GM12891 (cell line): Measurements from ENCODE around the gene KLF14.
A peak's percentile ranks its signal among the peaks of the same experiment; 100 is the strongest.

Experiments used
- DNase-seq: peaks from one replicate; pipeline ENCODE4 v3.0.0; 2011; ENCODE audit warnings: low spot score; ENCODE audit not compliant: insufficient read length
- FAIRE-seq: peaks from 2 replicates; lab custom pipeline; 2011; peaks lifted over from hg19 to GRCh38; lab: Jason Lieb, UNC
- PAX5 ChIP-seq: IDR thresholded peaks from 2 replicates; pipeline ENCODE4 v1.6.1; 2011; ENCODE audit warnings: low read length, moderate library complexity, mild to moderate bottlenecking; ENCODE audit not compliant: insufficient read depth, severe bottlenecking
- POLR2A ChIP-seq: IDR thresholded peaks from 2 replicates; pipeline ENCODE4 v1.6.1; 2011; ENCODE audit warnings: low read depth, low read length, control low read depth
- POLR2AphosphoS5 ChIP-seq: IDR thresholded peaks from 2 replicates; pipeline ENCODE4 v1.6.1; 2011; ENCODE audit warnings: low read depth, low read length, control low read depth
- POU2F2 ChIP-seq: IDR thresholded peaks from 2 replicates; pipeline ENCODE4 v1.6.1; 2011; ENCODE audit warnings: low read depth, mild to moderate bottlenecking, control low read depth, low read length, moderate library complexity
- SPI1 ChIP-seq: IDR thresholded peaks from 2 replicates; pipeline ENCODE4 v1.6.1; 2011; ENCODE audit warnings: low read depth, low read length, control low read depth
- TAF1 ChIP-seq: IDR thresholded peaks from 2 replicates; pipeline ENCODE4 v1.6.1; 2011; ENCODE audit warnings: low read depth, low read length, control low read depth

Gene KLF14

DNA sequence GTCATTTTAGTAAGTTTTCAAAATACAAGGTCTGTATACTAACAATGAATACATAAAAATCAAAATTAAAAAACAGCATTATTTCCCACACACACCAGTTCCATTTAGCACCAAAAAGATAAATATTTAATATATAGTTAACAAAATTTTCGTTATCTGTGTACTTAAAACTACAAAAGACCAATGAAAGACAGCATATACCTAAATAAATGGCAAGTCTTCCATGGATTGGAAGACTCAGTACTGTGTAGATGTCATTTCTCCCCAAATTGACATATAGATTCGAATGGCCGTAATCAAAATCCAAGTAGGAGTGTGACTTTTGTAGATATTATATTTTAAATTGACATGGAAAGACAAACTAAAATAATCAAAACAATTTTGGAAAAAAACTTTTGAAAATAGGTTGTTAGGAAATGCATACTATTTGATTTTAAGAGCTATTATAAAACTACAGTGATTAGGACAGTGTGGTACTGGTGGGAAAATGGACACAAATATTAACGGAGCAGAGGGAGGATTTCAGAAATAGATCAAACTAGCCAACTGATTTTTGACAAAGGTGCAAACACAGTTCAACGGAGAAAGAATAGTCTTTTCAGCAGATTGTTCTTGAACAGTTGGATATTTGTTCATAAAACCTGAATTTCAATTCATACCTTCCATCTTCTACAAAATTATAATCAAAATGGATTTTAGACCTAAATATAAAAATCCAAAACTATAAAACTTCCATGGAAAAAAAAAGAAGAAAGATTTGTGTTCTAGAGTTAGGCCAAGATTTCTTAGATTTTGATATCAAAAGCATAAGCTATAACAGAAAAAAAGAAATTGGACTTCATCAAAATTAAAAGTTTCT is 14.8 kb upstream of the KLF14 start:
- no peak for FAIRE-seq
- TF ChIP-seq PAX5 (no peak), SPI1 (no peak), POLR2A (no peak)
- no peak for DNase-seq

DNA sequence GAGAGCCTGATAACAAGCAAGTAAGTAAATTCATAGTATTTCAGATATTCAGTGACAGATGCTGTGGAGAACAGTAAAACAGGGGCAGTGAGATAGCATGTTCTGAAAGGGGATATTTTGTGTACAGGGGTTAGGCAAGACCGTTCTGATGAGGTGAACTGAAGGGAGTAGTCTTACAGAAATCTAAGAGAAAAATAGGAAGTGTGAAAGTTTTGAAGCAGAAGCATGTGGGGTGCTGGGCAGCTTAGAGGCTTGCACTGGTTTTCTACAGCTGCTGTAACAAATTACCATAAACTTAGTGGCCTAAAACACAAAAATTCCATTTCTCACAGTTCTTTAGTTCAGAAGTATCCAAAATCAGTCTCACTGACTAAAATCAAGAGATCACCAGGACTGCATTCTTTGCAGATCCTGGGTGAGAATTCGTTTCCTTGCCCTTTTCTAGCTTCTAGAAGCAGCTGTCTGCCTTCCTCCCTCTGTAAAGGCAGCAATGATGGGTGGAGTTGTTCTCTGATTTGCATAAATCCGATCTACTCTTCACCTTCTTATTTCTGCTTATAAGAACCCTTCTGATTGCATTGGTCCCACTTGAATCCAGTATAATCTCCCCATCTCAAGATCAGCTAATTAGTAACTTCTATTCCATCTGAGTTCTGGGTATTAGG is 7.5 kb upstream of the KLF14 start:
- FAIRE-seq (peak; percentile 38), DNase-seq (no peak)
- TF ChIP-seq POLR2AphosphoS5, result no peak
- TF ChIP-seq SPI1, result peak; percentile 88

DNA sequence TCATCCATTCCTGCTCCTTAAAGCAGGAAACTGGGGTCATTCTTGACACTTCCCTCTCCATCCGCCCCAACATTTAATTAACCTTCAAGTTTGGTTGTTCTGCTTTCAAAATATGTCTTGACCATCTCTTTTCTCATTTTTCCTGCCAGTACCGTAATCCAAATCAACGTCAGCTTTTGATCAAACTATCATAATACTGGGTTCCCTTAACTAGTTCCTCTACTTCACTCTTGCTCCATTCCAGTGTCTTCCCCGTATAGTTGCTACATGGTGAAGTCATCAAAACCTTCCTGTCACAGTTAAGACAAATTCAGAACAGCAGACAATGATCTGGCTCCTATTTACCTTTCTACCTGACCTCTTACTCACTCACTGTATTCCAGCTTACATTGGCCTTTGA is 6.6 kb upstream of the KLF14 start:
- DNase-seq (no peak), FAIRE-seq (peak; percentile 28)
- TF ChIP-seq POLR2AphosphoS5, result no peak
- TF ChIP-seq SPI1, result no peak
- TF ChIP-seq POU2F2, result no peak
- TF ChIP-seq POLR2A, result no peak
- no peak for TF ChIP-seq TAF1
- TF ChIP-seq PAX5, result no peak

DNA sequence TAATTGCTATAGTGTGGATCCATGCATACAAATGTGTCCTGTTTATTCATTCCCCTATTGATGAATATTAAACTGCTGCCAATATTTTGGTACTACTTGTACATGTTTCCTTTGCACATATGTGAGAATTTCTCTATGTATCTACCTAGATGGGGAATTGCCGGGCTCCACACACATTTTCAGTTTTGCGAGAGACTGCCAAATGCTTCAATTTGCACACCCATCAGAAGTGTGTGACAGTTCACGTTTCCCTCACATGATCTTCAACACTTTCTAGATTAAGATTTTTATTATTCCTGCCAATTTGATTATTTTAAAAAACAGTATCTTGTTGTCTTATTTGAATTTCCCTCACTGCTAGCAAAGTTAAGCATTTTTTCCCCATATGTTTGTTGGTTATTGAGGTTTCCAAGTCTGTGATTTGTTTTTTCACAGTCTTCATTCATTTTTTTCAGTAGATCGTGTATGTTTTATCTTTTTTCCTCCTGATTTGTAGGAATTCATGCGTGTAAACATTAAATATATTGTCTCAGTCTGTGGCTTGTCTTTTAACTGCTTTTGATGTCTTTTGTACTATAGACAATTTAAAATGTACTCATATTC is 2.4 kb upstream of the KLF14 start:
- no peak for FAIRE-seq
- no peak for DNase-seq
- no peak for TF ChIP-seq SPI1
- no peak for TF ChIP-seq PAX5
- TF ChIP-seq POLR2AphosphoS5, result no peak
- TF ChIP-seq POU2F2, result no peak
- TF ChIP-seq TAF1, result no peak
- no peak for TF ChIP-seq POLR2A

DNA sequence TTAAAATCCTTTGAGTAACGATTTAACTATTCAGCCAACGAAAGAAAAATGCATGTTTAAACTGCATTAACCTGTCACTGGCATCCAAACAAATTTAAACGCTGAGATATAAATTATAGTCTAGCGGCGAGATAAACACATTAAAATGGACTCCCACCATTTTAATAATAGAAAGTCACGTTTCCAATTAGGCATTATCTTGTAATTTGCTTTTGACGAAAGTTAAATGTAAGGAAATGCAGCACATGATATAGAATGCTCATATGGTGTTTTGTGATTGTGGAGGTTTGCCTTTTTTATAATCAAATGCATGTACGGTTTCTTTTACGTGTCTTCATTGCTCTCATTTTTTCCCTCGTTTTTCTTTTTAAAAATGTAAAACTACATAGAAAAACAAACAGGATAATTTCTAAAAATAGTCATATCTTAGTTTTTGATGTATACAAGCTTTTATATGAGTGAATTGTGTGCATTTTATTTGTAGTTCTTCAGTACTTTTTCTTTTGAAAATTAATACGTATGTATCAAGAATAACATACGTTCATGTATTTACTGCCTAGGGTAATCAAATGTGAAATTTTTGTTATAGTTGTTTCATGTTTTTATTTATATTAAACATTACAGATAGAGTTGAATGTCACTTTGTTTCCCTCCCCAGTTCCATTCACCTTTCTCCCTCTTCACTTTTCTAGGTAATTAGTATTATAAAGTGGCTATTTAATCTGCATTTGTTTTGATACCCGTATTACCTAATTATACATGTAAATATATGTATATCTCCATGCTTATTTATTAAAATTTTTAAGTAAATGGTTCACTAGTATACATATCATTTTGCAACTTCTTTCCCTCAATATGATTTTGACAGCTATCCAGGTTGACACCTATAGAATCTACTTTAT is 1.1 kb upstream of the KLF14 start:
- FAIRE-seq (no peak), DNase-seq (no peak)
- no peak for TF ChIP-seq SPI1
- no peak for TF ChIP-seq POLR2A
- no peak for TF ChIP-seq TAF1
- TF ChIP-seq POLR2AphosphoS5, result no peak

DNA sequence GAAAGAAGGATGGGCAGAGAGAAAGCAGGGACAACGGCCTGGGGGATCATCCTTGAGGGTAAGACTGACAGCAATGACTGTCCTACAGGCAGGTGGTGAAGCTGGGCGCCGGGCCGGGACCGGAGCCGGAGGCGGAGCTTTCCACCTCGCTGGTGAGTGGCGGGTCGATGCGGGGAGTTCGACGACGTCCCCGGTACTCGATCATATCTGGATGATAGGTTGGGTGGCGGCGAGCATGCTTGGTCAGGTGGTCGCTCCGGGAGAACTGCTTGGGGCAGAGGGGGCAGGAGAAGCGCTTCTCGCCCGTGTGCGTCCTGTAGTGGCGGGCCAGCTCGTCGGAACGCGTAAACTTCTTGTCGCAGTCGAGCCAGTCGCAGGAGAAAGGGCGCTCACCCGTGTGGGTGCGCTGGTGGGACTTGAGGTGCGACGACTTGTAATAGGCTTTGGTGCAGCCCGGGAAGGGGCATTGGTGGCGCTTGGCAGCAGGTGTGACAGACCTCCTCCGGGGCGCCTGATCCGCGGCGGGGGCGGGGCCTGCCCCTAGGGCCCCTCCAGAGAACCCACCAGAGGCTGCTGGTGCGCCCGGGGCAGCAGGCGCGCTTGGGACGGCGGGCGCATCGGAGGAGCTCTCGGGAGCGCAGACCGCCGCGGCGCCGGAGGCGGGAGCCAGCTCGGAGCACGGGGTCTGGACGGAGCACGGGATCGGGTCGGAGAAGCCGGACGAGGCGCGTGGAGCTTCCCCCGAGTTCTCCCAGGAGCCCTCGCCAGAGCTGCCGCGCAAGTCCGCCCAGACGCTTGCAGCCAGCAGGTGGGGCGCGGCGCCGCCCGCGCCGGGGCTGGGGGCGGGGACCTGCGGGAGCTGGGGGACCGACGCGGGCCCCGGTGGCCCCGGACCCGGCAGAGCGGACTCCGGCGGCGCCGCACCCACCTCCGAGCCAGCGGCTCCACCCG is 752 bp downstream of the KLF14 start:
- DNase-seq, result no peak
- FAIRE-seq, result no peak
- no peak for TF ChIP-seq POU2F2
- no peak for TF ChIP-seq PAX5
- no peak for TF ChIP-seq TAF1
- TF ChIP-seq POLR2A, result no peak
- TF ChIP-seq SPI1, result no peak
- TF ChIP-seq POLR2AphosphoS5, result no peak

DNA sequence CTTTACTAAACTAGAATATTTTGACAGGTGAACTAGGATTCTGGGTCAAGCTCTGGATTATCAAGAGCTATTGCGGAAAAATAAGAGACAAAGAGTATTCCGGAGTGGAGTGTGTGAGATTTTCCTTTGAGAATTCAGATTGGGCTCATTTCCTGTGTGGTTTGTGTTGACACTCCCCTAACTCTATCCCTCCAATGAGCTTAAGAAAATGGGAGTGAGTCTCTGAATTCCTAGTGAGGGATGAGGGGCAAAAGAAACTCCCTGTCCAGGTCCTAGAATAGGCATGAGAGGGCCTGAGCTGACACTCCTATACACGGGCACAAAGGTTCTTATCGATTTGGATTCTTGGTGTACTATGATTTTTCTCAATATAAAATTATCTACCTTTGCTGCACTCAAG is 10.2 kb downstream of the KLF14 start:
- DNase-seq, result no peak
- no peak for FAIRE-seq
- TF ChIP-seq PAX5 (no peak), SPI1 (no peak), POU2F2 (no peak), POLR2A (no peak), TAF1 (no peak), POLR2AphosphoS5 (no peak)

DNA sequence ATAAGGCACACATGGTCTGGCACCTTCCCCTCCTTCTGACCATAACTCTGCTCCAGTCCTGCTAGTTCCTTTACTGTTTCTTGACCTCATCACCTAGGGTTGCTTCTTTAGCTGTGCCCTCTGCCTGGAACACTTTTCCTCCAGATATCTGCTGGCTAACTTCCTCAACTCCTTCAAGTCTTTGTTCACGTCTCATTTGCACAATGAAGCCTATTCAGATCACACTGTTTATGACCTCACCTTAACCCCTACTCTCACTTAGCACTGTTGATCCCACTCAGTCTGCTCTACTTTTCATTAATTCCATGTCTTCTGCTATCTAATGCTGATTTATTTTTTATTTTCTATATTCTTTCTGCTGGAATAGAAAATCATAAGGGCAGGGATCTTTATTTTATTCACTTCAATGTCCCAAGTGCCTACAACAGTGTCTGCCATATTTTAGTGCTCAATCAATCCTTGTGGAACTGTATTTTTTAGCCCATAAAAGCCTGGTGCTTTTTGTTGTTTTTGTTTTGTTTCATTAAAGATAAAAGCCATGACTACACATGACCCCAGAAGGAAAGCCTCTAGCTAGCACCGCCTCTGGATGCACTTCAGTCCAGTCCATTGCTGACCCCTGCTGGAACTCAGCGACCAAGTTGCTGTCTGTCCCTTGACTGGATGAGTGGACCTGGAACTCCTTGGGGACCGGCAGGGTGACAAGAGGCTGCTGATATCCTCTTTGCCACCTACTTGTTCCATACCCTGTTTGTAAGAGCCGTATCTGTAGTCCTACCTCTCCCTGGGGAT is 12.3 kb downstream of the KLF14 start:
- TF ChIP-seq SPI1 (no peak), PAX5 (no peak), POLR2A (no peak), TAF1 (no peak), POLR2AphosphoS5 (no peak), POU2F2 (no peak)
- DNase-seq, result no peak
- FAIRE-seq, result no peak
